ENCODE data around the gene ADAM12. TPM values are rescaled to one million over a fixed set of nuclear protein-coding genes. Genes with fewer than 3 reads are reported as not detected.

ADAM12 gene
- total and polyA plus RNA-seq, 7 donors: under 0.01 to 0.82 (median 0.46) TPM; not detected in 1

DNA sequence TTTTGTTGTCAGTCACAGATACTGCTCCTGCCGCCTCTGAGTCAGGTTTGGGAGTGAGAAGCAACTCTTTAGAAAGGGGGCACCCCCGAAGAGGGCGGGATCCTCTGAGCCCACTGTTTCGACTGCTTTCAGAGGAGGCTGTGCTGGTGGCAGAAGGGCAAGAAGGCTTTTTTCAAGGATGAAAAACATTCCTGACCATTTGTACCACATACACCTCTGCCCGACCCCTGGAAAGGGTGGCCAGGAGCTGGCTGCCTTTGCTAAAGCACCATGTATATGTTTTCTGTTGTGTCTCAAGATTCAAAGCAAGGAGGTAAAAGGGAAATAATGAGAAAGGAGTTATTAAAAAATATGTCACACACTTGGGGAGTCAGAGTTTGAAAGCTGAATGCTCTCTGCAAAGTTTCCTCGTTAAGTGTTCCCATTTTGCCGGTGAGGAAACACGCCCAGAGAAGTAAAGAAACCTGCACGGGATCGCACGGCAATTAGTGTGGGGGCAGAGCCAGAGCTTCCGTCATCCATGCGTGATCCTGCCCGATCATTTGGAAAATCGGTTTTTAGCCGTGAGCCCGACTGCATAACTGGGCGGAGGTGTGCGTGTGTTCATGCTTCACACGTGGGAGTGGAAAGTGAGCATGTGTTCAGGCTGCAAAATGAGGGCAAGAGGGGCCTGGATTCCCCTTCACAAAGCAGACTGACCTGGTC, 163.2 kb downstream of the ADAM12 start:
- no peak for TF ChIP-seq POLR2A (IDR thresholded peaks at IDR 0.05)
- TF ChIP-seq, protein P1, sequence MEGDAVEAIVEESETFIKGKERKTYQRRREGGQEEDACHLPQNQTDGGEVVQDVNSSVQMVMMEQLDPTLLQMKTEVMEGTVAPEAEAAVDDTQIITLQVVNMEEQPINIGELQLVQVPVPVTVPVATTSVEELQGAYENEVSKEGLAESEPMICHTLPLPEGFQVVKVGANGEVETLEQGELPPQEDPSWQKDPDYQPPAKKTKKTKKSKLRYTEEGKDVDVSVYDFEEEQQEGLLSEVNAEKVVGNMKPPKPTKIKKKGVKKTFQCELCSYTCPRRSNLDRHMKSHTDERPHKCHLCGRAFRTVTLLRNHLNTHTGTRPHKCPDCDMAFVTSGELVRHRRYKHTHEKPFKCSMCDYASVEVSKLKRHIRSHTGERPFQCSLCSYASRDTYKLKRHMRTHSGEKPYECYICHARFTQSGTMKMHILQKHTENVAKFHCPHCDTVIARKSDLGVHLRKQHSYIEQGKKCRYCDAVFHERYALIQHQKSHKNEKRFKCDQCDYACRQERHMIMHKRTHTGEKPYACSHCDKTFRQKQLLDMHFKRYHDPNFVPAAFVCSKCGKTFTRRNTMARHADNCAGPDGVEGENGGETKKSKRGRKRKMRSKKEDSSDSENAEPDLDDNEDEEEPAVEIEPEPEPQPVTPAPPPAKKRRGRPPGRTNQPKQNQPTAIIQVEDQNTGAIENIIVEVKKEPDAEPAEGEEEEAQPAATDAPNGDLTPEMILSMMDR (IDR thresholded peaks at IDR 0.05): no peak
- TF ChIP-seq EP300 (IDR thresholded peaks at IDR 0.05): no peak
- TF ChIP-seq POLR2AphosphoS5 (IDR thresholded peaks at IDR 0.05): no peak
- Histone ChIP-seq H3K36me3 (no peaks in the 10 kb centered on the region), H3K9me3 (no peaks in the 10 kb centered on the region), H3K4me1 (no peaks in the 10 kb centered on the region), H3K27ac (no peak overlapping the region), H3K27me3 (no peaks in the 10 kb centered on the region), H3K4me3 (no peak overlapping the region)
- WGBS, 2 donors: 63 to 67% methylated on average over 20 of the region's 20 CpGs
- no peak for DNase-seq
- intact Hi-C loops (cut with DNase I): no loop called here

GRCh38 chr10:126223512-126224067, 164.7 kb downstream of the ADAM12 start:
- Histone ChIP-seq H3K27ac (no peak overlapping the region), H3K9me3 (no peaks in the 10 kb centered on the region), H3K4me1 (no peaks in the 10 kb centered on the region), H3K4me3 (no peak overlapping the region), H3K36me3 (no peaks in the 10 kb centered on the region), H3K27me3 (no peaks in the 10 kb centered on the region)
- no peak for DNase-seq
- 80 to 86% methylated on average over 10 of the region's 10 CpGs for WGBS, 2 donors
- TF ChIP-seq, protein P1 (IDR thresholded peaks at IDR 0.05): no peak
- TF ChIP-seq EP300 (IDR thresholded peaks at IDR 0.05): no peak
- TF ChIP-seq POLR2A (IDR thresholded peaks at IDR 0.05): no peak
- no peak for TF ChIP-seq POLR2AphosphoS5 (IDR thresholded peaks at IDR 0.05)
- intact Hi-C loops (cut with DNase I): no loop called here

DNA sequence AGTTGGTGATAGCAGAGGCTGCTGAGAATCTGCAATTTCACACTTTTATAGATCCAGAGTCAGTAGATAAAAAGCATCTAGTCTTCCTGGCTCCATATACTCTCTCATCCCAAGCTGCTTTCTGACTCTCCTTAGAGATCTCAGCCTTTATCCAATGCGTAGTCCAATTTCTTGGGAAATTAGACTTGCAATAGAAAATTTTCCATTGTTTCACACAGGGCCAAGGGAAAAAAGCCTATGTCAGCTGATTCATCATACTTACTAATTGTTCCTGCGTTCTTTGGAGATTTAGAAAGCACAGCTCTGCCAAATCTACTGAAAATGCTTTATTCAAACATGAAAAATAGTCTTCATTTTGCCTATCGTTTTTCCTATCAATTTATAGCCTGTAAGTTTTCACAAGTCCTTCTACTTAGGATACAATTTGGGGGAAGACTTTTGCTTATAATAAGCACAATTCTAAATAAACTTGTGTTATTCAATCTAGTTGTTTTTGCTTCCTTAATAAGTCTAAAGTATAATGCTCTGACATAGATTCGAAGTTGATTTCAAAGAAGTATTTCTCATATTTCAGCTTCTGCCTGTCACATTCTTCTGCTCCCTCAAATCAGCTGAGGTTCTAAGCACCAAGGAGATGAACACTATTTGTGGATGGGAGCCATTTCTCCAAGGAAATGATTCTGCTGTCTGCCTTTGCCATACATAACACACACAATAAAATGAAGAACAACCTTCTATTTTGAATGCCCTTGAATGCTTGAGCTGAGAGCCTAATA, 165.4 kb downstream of the ADAM12 start:
- 71 to 79% methylated on average over 4 of the region's 4 CpGs for WGBS, 2 donors
- H3K27me3 ChIP-seq: no peaks in the 10 kb centered on the region
- H3K9me3 ChIP-seq: no peaks in the 10 kb centered on the region
- TF ChIP-seq EP300 (IDR thresholded peaks at IDR 0.05): no peak
- DNase-seq: no peak
- no peaks in the 10 kb centered on the region for H3K4me1 ChIP-seq
- no peak overlapping the region for H3K27ac ChIP-seq
- intact Hi-C loops (cut with DNase I): no loop called here
- H3K36me3 ChIP-seq: no peaks in the 10 kb centered on the region
- no peak overlapping the region for H3K4me3 ChIP-seq

DNA sequence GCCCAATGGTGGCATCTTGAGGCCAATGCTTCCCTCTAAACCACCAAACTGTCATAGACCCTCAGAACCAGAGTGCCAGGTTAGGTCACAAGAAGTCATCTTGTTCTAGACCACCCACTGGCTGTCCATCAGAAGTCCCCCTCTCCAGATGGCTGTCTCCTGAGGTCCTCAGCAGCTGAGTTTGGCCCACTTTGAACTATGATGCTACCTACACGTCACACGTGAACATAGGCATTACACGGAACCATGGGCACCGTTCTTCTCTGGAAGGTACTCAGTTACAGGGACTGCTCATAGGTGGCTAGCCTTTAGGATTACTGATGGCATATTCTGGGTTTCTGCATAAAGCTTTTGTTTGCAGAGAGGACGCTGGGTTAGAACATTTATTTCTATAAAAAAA, 166.4 kb downstream of the ADAM12 start:
- Histone ChIP-seq H3K27ac (no peak overlapping the region), H3K4me1 (no peaks in the 10 kb centered on the region), H3K4me3 (no peak overlapping the region), H3K9me3 (no peaks in the 10 kb centered on the region), H3K36me3 (no peaks in the 10 kb centered on the region), H3K27me3 (no peaks in the 10 kb centered on the region)
- TF ChIP-seq, protein P1 (IDR thresholded peaks at IDR 0.05): no peak
- TF ChIP-seq POLR2A (IDR thresholded peaks at IDR 0.05): no peak
- no peak for TF ChIP-seq POLR2AphosphoS5 (IDR thresholded peaks at IDR 0.05)
- TF ChIP-seq EP300 (IDR thresholded peaks at IDR 0.05): no peak
- intact Hi-C loops (cut with DNase I): no loop called here
- 85 to 92% methylated on average over 5 of the region's 5 CpGs for WGBS, 2 donors
- DNase-seq: no peak

All from sigmoid colon (tissue), 7 donors.